B cell (primary cell): Measurements from ENCODE around the gene PRKCB. TPM values are rescaled to one million over a fixed set of nuclear protein-coding genes. Genes with fewer than 3 reads are reported as not detected.
"Not testable (repeated sequence)": the region's sequence is repeated elsewhere in the genome, so short reads cannot be mapped to it uniquely, and the experiment has no call there.

Source experiments
- ATAC-seq: fragments of 200-7000 bp; cut with Tn5 transposase; one replicate; pipeline ENCODE4 v1.10.0; 2021; ENCODE audit warnings: low read depth, mild to moderate bottlenecking, moderate number of reproducible peaks, moderate library complexity
- CTCF ChIA-PET: fragments of 350-600 bp; sonication (Branson Sonifier 250); formaldehyde crosslinking; loops from one replicate; lab custom pipeline; 2021; ENCODE audit warnings: antibody characterized with exemption, inconsistent platforms; lab: Charles Lee
- POLR2A ChIA-PET: fragments of 350-600 bp; sonication (Branson Sonifier 250); formaldehyde crosslinking; loops from one replicate; lab custom pipeline; 2021; ENCODE audit warnings: antibody characterized with exemption; lab: Charles Lee
- DNase-seq: peaks from one replicate; pipeline ENCODE4 v3.0.0; 2013
- H2AFZ ChIP-seq: 2 replicates; pipeline ENCODE4 v1.6.1; 2012; ENCODE audit warnings: mild to moderate bottlenecking, low read depth, low read length; ENCODE audit not compliant: insufficient read depth, poor library complexity, severe bottlenecking
- H3K27ac ChIP-seq, 2 donors: 1 replicate in 1 of 2; 2 replicates in 1 of 2; pipeline ENCODE4 v1.5.1; 2012 to 2013; ENCODE audit warnings: low read length in 2 of 2, mild to moderate bottlenecking in 2 of 2, moderate library complexity in 1 of 2
- H3K27me3 ChIP-seq, 4 experiments: fragments of 200-600 bp in 1 of 4; sonication (generic) in 1 of 4; replicated peaks in 1 of 4; 1 replicate in 2 of 4; 2 replicates in 2 of 4; pipeline versions ENCODE4 v1.6.1 to v1.7.0; 2013 to 2016; ENCODE audit warnings: low read length in 3 of 4, mild to moderate bottlenecking in 2 of 4, mixed read lengths in 1 of 4, moderate library complexity in 1 of 4; ENCODE audit not compliant: insufficient read depth in 4 of 4, control insufficient read depth in 3 of 4; ENCODE audit errors: control extremely low read depth in 1 of 4
- H3K36me3 ChIP-seq, 2 experiments: replicated peaks in 1 of 2; 1 replicate in 1 of 2; 2 replicates in 1 of 2; pipeline versions ENCODE4 v1.6.1 to v1.7.1; 2013; ENCODE audit warnings: low read length in 1 of 2; ENCODE audit not compliant: insufficient read depth in 2 of 2, control insufficient read depth in 1 of 2; ENCODE audit errors: control extremely low read depth in 1 of 2, extremely low read depth in 1 of 2
- H3K4me1 ChIP-seq, 2 donors: fragments of 200-600 bp in 1 of 2; sonication (generic) in 1 of 2; 1 replicate in 1 of 2; 2 replicates in 1 of 2; pipeline versions ENCODE4 v1.5.1 to v1.6.1; 2013 to 2017; ENCODE audit warnings: low read length in 2 of 2; ENCODE audit not compliant: control insufficient read depth in 2 of 2, insufficient read depth in 2 of 2
- H3K4me2 ChIP-seq: replicated peaks from 2 replicates; pipeline ENCODE3; 2012; ENCODE audit warnings: mild to moderate bottlenecking, low read depth, low read length; ENCODE audit not compliant: poor library complexity, severe bottlenecking
- H3K4me3 ChIP-seq, 5 experiments: fragments of 200-600 bp in 1 of 5; sonication (generic) in 1 of 5; 1 replicate in 3 of 5; 2 replicates in 2 of 5; pipeline versions ENCODE4 v1.5.1 to v1.7.0; 2011 to 2016; ENCODE audit warnings: low read length in 4 of 5, mild to moderate bottlenecking in 4 of 5, low read depth in 2 of 5, control low read depth in 1 of 5, moderate library complexity in 1 of 5; ENCODE audit not compliant: insufficient read depth in 1 of 5; ENCODE audit errors: control extremely low read depth in 1 of 5, extremely low read depth in 1 of 5
- H3K79me2 ChIP-seq: fragments of 200-600 bp; sonication (generic); one replicate; pipeline ENCODE4 v1.6.0; 2016; ENCODE audit warnings: low read length; ENCODE audit not compliant: control insufficient read depth, insufficient read depth
- H3K9ac ChIP-seq: fragments of 200-600 bp; sonication (generic); 2 replicates; pipeline ENCODE4 v1.6.1; 2017; ENCODE audit warnings: mild to moderate bottlenecking, low read length, moderate library complexity
- H3K9me3 ChIP-seq, 3 donors: one replicate each; pipeline versions ENCODE4 v1.6.1 to v1.7.1; 2013; ENCODE audit warnings: low read length in 2 of 3; ENCODE audit not compliant: control insufficient read depth in 2 of 3, insufficient read depth in 1 of 3; ENCODE audit errors: control extremely low read depth in 1 of 3
- H4K20me1 ChIP-seq: 2 replicates; pipeline ENCODE4 v1.6.0; 2012; ENCODE audit warnings: mild to moderate bottlenecking, low read length; ENCODE audit not compliant: insufficient read depth, control insufficient read depth, poor library complexity, severe bottlenecking
- H3K27ac Mint-ChIP-seq: one replicate; pipeline ENCODE4 v1.8.0; 2021; ENCODE audit warnings: mixed read lengths
- H3K27me3 Mint-ChIP-seq: one replicate; pipeline ENCODE4 v1.8.0; 2021; ENCODE audit warnings: mixed read lengths
- H3K4me1 Mint-ChIP-seq: one replicate; pipeline ENCODE4 v1.8.0; 2021; ENCODE audit warnings: mixed read lengths
- H3K4me3 Mint-ChIP-seq: one replicate; pipeline ENCODE4 v1.8.0; 2021; ENCODE audit warnings: mixed read lengths
- H3K9me3 Mint-ChIP-seq: one replicate; pipeline ENCODE4 v1.8.0; 2022; ENCODE audit warnings: mixed read lengths; ENCODE audit not compliant: insufficient read depth
- EZH2 ChIP-seq: IDR thresholded peaks from 2 replicates; pipeline ENCODE4 v1.6.1; 2012; ENCODE audit warnings: borderline replicate concordance, low read depth, mild to moderate bottlenecking, moderate library complexity, low read length; ENCODE audit not compliant: insufficient read depth, poor library complexity, severe bottlenecking
- WGBS: methylation state at CpG from one replicate; pipeline ENCODE4 v1.1.5; 2013; ENCODE audit warnings: missing lambda C conversion rate; ENCODE audit not compliant: insufficient coverage; 5-methylcytosine and 5-hydroxymethylcytosine counted together
- intact Hi-C: fragments of 100-400 bp; cut with micrococcal nuclease; formaldehyde crosslinking; loops from one replicate; pipeline ENCODE4 v1.10.0; 2022
- polyA plus RNA-seq: library from polyadenylated mRNA; depleted of rRNA; stranded (reverse); fragments of >200 nt; gene quantifications from 2 replicates; pipeline ENCODE4 v1.2.3, GENCODE V29; 2012
- total RNA-seq, 2 donors: library from RNA; stranded (reverse); fragments of 120-200 nt in 1 of 2; gene quantifications; 1 replicate in 1 of 2; 2 replicates in 1 of 2; pipeline versions ENCODE4 v1.2.3 to v1.2.4, GENCODE V29; 2013 to 2022
- TF ChIP-seq, protein P1 (sequence below): fragments of 200-600 bp; IDR thresholded peaks from one replicate; pipeline ENCODE4 v1.8.0; 2022; ENCODE audit warnings: antibody characterized with exemption, mild to moderate bottlenecking

The PRKCB gene
- total and polyA plus RNA-seq, 2 donors (not counting 1 experiment from before 2014, with no cell fraction given) = 106 to 373 TPM

DNA sequence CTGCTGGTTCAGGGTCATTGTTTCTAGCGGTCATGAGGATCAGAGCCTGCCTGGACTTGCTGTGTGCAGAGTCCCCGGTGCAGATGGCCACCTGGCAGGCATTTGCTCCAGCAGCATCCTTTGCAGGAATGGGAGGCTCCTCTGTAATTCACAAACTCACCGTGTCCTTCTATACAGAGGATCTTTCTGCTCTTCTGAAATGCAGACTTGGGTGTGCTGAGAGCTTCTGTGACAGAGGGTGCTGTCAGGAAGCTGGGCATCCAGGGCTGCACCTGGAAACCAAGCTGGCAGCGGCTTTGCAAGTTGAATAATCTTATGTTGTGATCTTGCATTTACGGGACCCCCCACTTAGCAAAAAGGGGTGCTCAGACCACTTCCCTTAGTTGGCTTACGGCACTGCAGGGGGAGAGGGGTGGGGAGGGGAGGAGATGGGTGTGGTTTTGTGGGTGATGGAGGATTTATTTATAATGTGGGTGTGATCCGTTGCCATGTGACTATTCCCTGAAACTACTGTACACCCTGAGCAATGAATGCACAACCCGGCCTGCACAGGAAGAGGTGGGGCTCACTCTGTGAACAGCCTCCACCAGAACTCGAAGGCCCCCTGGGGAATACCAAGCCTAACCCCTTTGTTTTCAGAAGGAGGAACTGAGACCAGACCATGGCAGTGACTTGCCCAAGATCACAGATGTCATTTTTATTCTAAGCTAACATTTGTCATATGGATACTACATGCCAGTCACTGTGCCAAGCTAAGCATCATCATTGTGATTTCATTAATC lies 178.3 kb downstream of the PRKCB start:
- no peak for TF ChIP-seq EZH2
- TF ChIP-seq, protein P1, sequence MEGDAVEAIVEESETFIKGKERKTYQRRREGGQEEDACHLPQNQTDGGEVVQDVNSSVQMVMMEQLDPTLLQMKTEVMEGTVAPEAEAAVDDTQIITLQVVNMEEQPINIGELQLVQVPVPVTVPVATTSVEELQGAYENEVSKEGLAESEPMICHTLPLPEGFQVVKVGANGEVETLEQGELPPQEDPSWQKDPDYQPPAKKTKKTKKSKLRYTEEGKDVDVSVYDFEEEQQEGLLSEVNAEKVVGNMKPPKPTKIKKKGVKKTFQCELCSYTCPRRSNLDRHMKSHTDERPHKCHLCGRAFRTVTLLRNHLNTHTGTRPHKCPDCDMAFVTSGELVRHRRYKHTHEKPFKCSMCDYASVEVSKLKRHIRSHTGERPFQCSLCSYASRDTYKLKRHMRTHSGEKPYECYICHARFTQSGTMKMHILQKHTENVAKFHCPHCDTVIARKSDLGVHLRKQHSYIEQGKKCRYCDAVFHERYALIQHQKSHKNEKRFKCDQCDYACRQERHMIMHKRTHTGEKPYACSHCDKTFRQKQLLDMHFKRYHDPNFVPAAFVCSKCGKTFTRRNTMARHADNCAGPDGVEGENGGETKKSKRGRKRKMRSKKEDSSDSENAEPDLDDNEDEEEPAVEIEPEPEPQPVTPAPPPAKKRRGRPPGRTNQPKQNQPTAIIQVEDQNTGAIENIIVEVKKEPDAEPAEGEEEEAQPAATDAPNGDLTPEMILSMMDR = no peak
- H3K36me3 ChIP-seq = peaks cover 0 to 20% of the 10 kb centered on the region in 2 experiments
- H3K9me3 ChIP-seq = no peaks in the 10 kb centered on the region
- peaks cover 68% of the 10 kb centered on the region for H3K79me2 ChIP-seq
- no peaks in the 10 kb centered on the region for H4K20me1 ChIP-seq
- CTCF ChIA-PET = interaction anchor here (0.5 to 22.7 kb wide), 21 partner anchors 8 to 491 kb away, joined by 3 to 493 read pairs (median 4); no protein-coding TSS in a partner anchor
- WGBS = 16% methylated on average over 5 of the region's 9 CpGs
- Mint-ChIP-seq H3K4me3 (peak overlapping the region; percentile 85), H3K4me1 (peaks cover 91% of the 10 kb centered on the region), H3K9me3 (no peaks in the 10 kb centered on the region), H3K27ac (peak overlapping the region; percentile 95), H3K27me3 (no peaks in the 10 kb centered on the region)
- POLR2A ChIA-PET = interaction anchor here (0.6 to 2.5 kb wide), 13 partner anchors 9 to 211 kb away, joined by 3 to 12 read pairs (median 4); no protein-coding TSS in a partner anchor
- H3K9ac ChIP-seq = peak overlapping the region; percentile 44
- intact Hi-C loops = loop anchor here (1.0 to 2.0 kb wide), 3 partner anchors 22 to 151 kb away; no protein-coding TSS in a partner anchor
- ATAC-seq (peak; percentile 94), DNase-seq (peak; percentile 97)
- H3K4me3 ChIP-seq = peak overlapping the region; percentile 5 to 56 (median 34)
- peaks cover 88 to 96% of the 10 kb centered on the region in 2 donors for H3K4me1 ChIP-seq
- H3K27ac ChIP-seq = peak overlapping the region; percentile 77
- no peaks in the 10 kb centered on the region for H3K27me3 ChIP-seq
- peak overlapping the region; percentile 75 for H3K4me2 ChIP-seq
- no peak overlapping the region for H2AFZ ChIP-seq

DNA sequence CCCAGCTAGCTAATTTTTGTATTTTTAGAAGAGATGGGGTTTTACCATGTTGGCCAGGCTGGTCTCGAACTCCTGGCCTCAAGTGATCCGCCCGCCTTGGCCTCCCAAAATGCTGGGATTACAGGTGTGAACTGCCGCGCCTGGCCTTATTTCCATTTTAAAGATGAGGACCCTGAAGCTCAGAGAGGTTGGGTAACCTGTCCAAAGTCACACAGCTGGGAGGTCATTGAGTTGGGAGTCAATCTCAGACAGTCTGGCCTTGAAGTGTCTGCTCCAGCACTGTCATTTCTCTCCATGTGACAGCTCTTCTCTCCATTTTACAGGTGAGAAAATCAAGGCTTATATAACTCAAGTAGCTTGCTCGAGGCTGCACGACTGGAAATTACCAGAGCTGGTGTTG lies 179.2 kb downstream of the PRKCB start:
- H3K4me3 ChIP-seq, ATAC-seq, H2AFZ ChIP-seq, H3K4me3 Mint-ChIP-seq, H3K9me3 ChIP-seq, H3K27me3 Mint-ChIP-seq, H3K9ac ChIP-seq, H3K27me3 ChIP-seq, H4K20me1 ChIP-seq, DNase-seq, H3K9me3 Mint-ChIP-seq: not testable (repeated sequence)
- peak overlapping the region; percentile 75 for H3K4me2 ChIP-seq
- peaks cover 0 to 20% of the 10 kb centered on the region in 2 experiments for H3K36me3 ChIP-seq
- CTCF ChIA-PET = interaction anchor here (0.6 to 22.7 kb wide), 19 partner anchors 9 to 490 kb away, joined by 3 to 493 read pairs (median 4); partner anchors contain the start of genes PLK1 and PRKCB
- H3K27ac ChIP-seq = peak overlapping the region; percentile 62 to 77
- Mint-ChIP-seq H3K4me1 (peaks cover 91% of the 10 kb centered on the region), H3K27ac (peak overlapping the region; percentile 80)
- H3K79me2 ChIP-seq = peaks cover 70% of the 10 kb centered on the region
- POLR2A ChIA-PET = interaction anchor here (0.6 to 2.5 kb wide), 10 partner anchors 8 to 211 kb away, joined by 3 to 10 read pairs (median 4); no protein-coding TSS in a partner anchor
- WGBS = 90% methylated on average over 6 of the region's 7 CpGs
- intact Hi-C loops = loop anchor here (1.0 to 2.0 kb wide), 3 partner anchors 21 to 152 kb away; no protein-coding TSS in a partner anchor
- peaks cover 88 to 96% of the 10 kb centered on the region in 2 donors for H3K4me1 ChIP-seq
